GM12891 (cell line): ENCODE results near the gene PDCD1.

Experiments used
- DNase-seq: peaks from one replicate; pipeline ENCODE4 v3.0.0; 2011; ENCODE audit warnings: low spot score; ENCODE audit not compliant: insufficient read length
- FAIRE-seq: peaks from 2 replicates; lab custom pipeline; 2011; peaks lifted over from hg19 to GRCh38; lab: Jason Lieb, UNC
- PAX5 ChIP-seq: IDR thresholded peaks from 2 replicates; pipeline ENCODE4 v1.6.1; 2011; ENCODE audit warnings: low read length, moderate library complexity, mild to moderate bottlenecking; ENCODE audit not compliant: insufficient read depth, severe bottlenecking
- POLR2A ChIP-seq: IDR thresholded peaks from 2 replicates; pipeline ENCODE4 v1.6.1; 2011; ENCODE audit warnings: low read depth, low read length, control low read depth
- POLR2AphosphoS5 ChIP-seq: IDR thresholded peaks from 2 replicates; pipeline ENCODE4 v1.6.1; 2011; ENCODE audit warnings: low read depth, low read length, control low read depth
- POU2F2 ChIP-seq: IDR thresholded peaks from 2 replicates; pipeline ENCODE4 v1.6.1; 2011; ENCODE audit warnings: low read depth, mild to moderate bottlenecking, control low read depth, low read length, moderate library complexity
- SPI1 ChIP-seq: IDR thresholded peaks from 2 replicates; pipeline ENCODE4 v1.6.1; 2011; ENCODE audit warnings: low read depth, low read length, control low read depth
- TAF1 ChIP-seq: IDR thresholded peaks from 2 replicates; pipeline ENCODE4 v1.6.1; 2011; ENCODE audit warnings: low read depth, low read length, control low read depth

The PDCD1 gene

DNA sequence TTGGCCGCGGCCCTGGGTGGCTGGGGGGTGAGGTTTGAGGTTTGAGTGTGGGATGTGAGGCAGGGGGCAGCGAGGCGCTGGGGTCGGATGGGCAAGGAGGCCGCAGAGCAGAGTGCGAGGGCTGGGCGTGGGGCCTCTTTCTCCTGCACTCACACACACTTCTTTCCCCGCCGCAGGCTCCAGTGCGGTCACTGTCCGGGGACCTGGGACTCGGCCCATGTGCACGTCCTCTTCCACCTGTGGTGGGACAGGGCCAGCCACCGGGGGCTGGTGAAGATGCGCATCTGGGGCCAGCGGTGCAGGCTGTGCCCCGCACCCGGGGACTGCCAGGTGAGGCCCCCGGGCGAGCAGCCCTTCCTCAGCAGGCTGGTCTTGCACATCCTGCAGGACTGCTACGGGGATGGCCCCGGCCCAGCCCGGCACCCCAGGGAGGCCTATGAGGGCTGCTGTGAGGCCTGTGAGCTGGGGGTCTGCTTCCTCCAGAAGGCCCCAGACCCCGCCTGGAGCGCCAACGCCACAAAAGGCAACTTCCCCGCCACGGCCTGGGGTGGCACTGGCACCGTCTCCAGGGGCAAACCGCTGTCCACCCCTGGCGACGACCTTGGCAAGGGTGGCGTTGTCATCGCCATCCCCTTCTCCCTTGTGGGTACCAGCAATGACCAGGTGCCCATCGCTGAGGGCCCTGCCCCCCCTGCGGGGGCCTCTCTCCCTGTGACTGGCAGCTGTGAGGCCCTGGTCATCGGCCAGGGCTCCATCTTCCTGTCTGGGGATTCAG, 13.0 kb upstream of the PDCD1 start:
- DNase-seq (no peak), FAIRE-seq (no peak)
- TF ChIP-seq SPI1 (no peak), POLR2A (no peak), TAF1 (no peak), PAX5 (no peak), POU2F2 (no peak), POLR2AphosphoS5 (no peak)

GRCh38 chr2:241870611-241871537, 12.2 kb upstream of the PDCD1 start:
- TF ChIP-seq SPI1 (no peak), POLR2AphosphoS5 (no peak), TAF1 (no peak), POLR2A (no peak), POU2F2 (no peak), PAX5 (no peak)
- peak; percentile 20 for FAIRE-seq

GRCh38 chr2:241870081-241870541, 11.4 kb upstream of the PDCD1 start:
- DNase-seq, result no peak
- TF ChIP-seq PAX5 (no peak), POLR2A (no peak), TAF1 (no peak), SPI1 (no peak), POU2F2 (no peak), POLR2AphosphoS5 (no peak)
- FAIRE-seq, result no peak

More at GRCh38 chr2:241870611-241871537, 12.2 kb upstream of the PDCD1 start:
- no peak for DNase-seq

DNA sequence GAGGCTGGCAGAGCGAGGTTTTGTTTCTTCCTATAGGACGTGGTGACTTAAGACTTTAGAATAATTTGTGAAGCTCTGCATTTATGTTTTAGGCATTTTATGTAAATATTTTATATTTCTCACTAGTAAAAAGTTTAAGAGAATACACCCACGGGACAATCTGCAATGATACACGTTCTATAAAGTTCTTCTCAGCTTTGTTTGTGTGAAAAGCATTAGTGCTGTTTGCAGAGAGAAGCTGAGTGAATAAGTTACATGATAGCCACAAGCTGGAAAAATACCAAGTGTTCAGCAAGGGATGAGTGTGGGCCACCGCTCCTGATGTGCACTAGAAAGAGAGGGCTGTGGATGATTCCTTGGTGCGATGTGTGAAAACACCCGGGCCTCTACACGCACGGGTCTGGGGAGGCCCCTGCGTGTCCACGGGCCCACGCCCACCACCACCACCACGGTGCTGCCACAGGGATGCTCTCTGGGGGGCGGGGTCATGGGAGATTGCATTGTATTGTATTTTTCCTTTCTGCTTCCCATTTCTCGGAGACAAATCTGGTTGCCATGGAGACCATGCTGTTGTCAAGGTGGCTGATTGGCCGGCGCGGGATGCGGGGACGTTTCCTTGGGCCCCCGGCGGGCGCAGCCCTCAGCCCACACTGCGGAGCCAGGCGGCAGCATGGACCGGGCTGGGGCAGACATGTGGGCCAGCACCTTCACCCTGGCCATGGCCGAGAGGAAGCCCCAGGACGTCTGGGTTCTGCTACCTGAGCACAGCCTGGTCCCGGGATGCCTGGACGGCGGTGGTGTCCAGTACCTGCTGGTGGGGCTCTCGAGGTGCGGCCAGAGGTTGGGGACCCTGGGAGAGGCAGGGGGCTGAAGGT, 10.6 kb upstream of the PDCD1 start, which contains the start of gene RTP5:
RTP5 (plus strand) TSS at position 643 of the 875 bp plus-strand sequence; CDS start at position 671, 28 bp downstream.
- DNase-seq (no peak), FAIRE-seq (no peak)
- TF ChIP-seq TAF1 (no peak), POU2F2 (no peak), POLR2A (no peak), POLR2AphosphoS5 (no peak), PAX5 (no peak), SPI1 (no peak)

DNA sequence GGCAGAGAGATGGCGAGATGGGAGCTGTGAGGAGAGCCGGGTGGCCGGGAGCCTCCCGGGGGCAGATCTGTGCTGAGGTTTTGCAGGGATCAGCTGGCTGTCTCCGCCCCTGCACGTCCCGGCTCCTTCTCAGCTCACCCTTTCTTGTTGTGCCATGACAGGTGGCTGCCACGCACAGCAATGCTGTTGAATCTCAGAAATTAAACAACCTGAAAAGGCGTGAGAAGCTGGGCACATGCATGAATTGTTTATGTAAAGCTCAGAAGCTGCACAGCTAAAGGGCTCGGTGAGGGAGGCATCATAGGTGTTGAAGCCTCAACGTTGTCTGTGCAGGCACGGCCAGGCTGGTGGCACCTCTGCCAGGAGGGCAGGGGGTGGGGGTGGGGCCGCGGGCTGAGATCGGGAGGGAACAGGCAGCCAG, 10.0 kb upstream of the PDCD1 start:
- FAIRE-seq (no peak), DNase-seq (no peak)
- no peak for TF ChIP-seq SPI1
- no peak for TF ChIP-seq POLR2A
- TF ChIP-seq POU2F2, result no peak
- TF ChIP-seq POLR2AphosphoS5, result no peak
- no peak for TF ChIP-seq TAF1
- TF ChIP-seq PAX5, result no peak

DNA sequence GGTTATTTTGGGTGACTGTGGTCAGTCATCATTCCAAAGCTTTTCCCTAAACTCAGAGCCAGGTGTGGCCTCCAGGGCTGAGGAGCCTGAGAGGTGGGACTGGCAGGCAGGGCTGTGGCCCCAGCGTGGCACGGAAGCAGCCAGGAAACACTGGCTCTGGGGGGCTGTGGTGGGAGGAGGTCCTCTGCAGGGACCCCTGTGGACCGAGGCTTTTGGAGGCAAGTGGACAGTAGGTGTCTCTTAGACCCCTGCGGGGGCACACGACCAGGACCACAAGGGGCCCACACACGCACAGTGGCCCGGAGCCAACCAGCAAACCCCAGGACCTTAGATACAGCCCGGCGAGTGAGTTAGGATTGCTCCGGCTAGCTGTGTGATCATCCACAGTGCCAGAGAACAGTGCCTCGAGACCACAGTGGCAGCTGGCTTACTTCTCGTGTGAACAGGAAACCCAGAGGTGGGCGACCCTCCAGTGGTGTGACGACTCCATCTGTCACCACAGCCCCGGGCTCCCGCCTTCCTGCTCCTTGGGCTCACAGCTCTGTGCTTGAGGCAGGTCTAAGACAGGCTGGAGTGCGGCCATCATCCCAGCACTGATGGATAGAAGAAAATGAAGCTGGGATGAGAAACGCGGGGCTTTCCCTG, 9.2 kb upstream of the PDCD1 start:
- peak; percentile 45 for FAIRE-seq
- no peak for DNase-seq
- TF ChIP-seq POU2F2 (no peak), PAX5 (no peak), TAF1 (no peak), POLR2A (no peak), POLR2AphosphoS5 (no peak), SPI1 (no peak)

GRCh38 chr2:241866790-241867645, 8.3 kb upstream of the PDCD1 start:
- TF ChIP-seq TAF1 (no peak), POLR2A (no peak), POLR2AphosphoS5 (no peak), SPI1 (no peak), POU2F2 (no peak), PAX5 (no peak)
- no peak for FAIRE-seq
- DNase-seq, result no peak
